SU-DHL-6 (cell line): ENCODE results near the gene CCDC83.

Source experiments
- CTCF ChIP-seq: fragments of 200-600 bp; sonication (generic); IDR thresholded peaks from one replicate; pipeline ENCODE4 v1.5.1; 2017; ENCODE audit warnings: antibody characterized with exemption, mild to moderate bottlenecking, low read length, moderate library complexity; ENCODE audit not compliant: insufficient read depth, poor library complexity, severe bottlenecking
- EZH2phosphoT487 ChIP-seq: fragments of 200-600 bp; sonication (generic), shearing (Covaris generic); conservative IDR thresholded peaks from 2 replicates; pipeline ENCODE4 v1.6.1; 2018; ENCODE audit warnings: mild to moderate bottlenecking, antibody characterized with exemption, low read length, moderate library complexity, mixed read lengths

- no peak for TF ChIP-seq CTCF
- no peak for TF ChIP-seq EZH2phosphoT487
These were observed 79.5 kb downstream of the CCDC83 start for GRCh38 chr11:85934596-85935169.
